Stimulated activated naive CD4-positive, alpha-beta T cell treated with Interleukin-2 at 50 U/mL for 16 hours (primary cell): Measurements from ENCODE around the gene ANK2.
"Not testable (repeated sequence)": the region's sequence is repeated elsewhere in the genome, so short reads cannot be mapped to it uniquely, and the experiment has no call there.

ENCODE experiments used
- DNase-seq: peaks from one replicate; lab custom pipeline; 2025; lab: John Stamatoyannopoulos, UW

The ANK2 gene

DNA sequence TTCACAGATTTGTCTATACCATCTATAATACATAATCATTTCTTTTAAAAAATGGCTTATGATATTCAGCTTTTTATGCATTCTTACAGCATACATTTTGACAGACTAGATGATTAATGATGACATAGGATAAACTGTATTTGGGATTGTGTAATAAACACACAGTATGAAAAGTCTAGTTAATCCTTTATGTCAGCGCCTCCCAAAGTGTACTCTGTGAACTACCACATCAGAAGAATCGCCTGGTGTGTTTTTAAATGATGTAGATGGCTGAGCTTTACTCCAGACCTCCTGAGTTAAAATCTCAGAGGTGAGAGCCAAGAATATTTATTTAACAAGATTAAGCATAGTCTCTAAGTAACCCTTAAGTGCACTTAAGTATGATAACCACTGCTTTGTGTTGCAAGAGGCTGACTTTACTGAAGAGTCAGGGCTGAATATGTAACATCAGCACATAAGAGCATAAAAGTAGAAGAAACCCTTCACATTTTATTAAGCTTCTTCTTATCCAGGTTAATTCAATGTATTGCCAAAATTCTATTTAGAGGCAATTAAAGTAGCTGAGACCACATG is 104.2 kb downstream of the ANK2 start:
- DNase-seq = no peak

- no peak for DNase-seq
Measured at GRCh38 chr4:113154281-113154680, 104.8 kb downstream of the ANK2 start.

DNA sequence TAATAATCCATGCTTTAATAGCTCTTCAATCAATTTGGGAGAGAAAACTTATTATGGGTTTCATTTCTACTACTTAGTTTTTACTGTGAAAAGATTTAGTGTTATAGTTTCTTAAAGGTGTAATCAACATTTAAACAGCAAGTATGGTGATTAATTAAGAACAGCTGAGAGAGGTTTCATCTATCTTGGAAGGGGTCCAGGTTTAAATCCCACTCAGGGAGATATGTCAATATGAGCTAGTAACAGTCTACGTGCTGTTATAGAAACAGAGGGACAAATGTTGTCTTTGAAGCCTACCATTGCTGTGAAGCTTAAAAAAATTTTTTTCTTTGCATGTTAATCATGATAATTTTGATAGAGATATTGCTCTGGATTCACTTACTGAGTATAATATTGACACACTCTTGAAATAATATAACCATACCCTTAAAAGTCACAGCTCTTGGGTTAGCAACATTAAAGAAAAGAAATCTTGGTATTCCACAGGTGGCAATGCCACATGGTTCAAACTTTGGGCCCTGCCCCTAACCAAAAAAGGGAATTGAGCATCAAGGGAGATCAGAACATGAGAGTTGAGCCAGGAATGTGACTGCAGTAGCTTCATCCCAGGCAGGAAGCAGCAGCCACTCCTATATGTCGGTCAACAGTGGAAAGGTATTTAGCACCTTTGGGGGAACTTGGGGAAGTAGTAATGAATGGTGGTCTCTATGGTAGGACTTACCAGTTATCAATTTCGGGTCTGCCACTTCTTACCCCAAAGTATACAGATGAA is 107.8 kb downstream of the ANK2 start:
- no peak for DNase-seq

GRCh38 chr4:113159942-113160545 is 110.6 kb downstream of the ANK2 start:
- no peak for DNase-seq

DNA sequence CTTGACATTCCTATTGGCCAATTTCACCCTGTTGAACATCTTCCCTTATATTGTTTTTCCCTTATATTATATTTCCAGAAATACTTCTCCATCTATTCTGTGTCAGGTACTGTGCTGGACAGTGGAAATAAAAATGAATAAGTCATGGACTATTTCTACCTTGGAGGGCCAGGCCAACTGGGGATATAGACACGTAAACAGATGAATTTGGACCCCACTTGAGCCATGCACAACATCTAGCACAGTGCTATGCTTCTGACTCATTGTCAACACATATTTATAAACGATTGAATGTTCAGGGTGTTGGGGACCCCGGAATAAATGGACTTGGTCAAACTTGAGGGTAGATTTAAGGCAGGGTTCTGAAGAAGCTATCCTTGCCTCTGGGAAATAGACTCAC is 111.1 kb downstream of the ANK2 start:
- DNase-seq = no peak

DNA sequence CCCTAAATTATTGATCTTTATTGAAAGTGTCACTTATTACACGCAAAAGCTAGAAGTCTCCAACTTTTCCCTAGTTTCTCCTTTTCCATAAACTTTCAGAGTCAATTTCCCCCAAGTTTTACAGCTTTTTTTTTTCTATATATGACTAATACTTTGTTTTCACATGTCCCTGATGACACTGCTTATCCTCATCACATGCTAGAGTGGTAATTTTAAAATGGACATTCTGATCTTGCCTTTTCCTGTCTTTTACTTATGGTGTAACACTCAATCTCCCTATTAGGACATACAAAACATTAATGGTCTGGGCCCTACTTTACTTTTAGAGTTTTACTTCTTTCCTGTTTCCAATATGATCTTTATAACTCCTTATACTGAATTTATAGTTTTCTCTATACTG is 112.6 kb downstream of the ANK2 start:
- no peak for DNase-seq

DNA sequence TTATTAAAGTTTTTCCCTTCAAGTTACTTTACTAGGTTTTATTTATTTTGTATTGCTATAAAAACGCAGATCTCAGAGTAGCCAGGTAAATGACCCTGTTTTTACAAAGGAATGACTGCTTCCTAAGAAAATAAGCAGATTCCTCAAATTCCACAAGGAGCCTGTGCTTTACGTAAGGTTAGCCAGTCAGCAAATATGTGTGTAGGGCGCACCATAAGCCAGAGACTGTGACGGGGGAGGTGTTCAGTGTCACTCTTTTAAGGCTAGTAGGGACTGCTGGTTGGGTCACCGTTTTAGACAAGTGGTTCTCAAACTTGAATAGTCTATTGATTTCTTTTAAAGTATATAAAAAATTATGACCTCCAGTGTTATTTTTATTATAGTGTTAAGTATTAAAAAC is 119.9 kb downstream of the ANK2 start:
- DNase-seq = no peak

- DNase-seq = no peak
Measured at GRCh38 chr4:113170115-113170804, 120.8 kb downstream of the ANK2 start.

DNA sequence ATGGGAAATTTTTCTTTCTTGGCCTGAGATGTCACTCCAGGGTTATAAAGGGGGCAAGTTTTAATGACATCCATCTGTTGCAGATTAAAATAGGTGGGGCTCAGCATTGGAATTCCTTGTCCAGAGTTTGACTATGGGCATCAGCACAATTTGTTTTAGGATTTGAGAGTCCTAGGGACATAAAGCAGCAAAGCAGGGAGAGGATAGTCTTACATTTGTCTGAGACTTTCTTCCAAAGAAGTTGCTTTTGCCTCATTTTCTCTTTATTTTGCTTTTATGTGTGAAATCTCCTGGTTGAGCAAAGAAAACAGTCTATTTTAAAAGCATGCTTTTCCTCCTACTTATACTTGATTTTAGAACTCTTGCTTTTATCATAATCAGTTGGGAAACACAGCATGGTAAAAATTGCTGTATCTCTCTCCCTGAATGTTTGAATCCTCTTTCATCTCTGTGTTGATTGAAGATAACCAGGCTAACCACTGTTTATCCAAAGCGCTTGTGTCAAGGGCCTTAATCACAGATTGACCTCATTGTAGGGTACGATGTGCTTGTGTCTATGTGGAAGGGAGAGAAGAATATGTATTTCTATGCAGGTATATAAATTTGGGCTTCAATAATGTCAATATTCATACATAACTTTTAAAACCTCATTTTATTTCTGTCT is 121.5 kb downstream of the ANK2 start:
- DNase-seq = no peak

- no peak for DNase-seq
Measured at GRCh38 chr4:113173126-113173792, 123.8 kb downstream of the ANK2 start.

GRCh38 chr4:113173793-113174264 is 124.4 kb downstream of the ANK2 start:
- DNase-seq = no peak

- DNase-seq = no peak
Measured at GRCh38 chr4:113179091-113179490, 129.6 kb downstream of the ANK2 start.

GRCh38 chr4:113179996-113180395 is 130.5 kb downstream of the ANK2 start:
- no peak for DNase-seq

GRCh38 chr4:113181289-113182007 is 132.0 kb downstream of the ANK2 start:
- DNase-seq = no peak

- no peak for DNase-seq
Measured at GRCh38 chr4:113183032-113183605, 133.7 kb downstream of the ANK2 start.

DNA sequence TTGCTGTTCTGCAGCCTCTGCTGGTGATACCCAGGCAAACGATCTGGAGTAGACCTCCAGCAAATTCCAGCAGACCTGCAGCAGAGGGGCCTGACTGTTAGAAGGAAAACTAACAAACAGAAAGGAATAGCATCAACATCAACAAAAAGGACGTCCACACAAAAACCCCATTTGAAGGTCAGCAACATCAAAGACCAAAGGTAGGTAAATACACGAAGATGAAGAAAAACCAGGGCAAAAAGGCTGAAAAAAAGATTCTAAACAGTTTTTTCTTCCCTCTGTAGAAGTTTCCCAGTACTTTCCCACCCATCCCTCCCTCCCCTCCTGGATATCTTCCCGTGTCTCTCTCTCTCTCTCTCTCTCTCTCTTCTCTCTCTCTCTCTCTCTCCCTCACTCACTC is 136.8 kb downstream of the ANK2 start:
- DNase-seq = not testable (repeated sequence)

GRCh38 chr4:113186913-113187312 is 137.5 kb downstream of the ANK2 start:
- DNase-seq = no peak

DNA sequence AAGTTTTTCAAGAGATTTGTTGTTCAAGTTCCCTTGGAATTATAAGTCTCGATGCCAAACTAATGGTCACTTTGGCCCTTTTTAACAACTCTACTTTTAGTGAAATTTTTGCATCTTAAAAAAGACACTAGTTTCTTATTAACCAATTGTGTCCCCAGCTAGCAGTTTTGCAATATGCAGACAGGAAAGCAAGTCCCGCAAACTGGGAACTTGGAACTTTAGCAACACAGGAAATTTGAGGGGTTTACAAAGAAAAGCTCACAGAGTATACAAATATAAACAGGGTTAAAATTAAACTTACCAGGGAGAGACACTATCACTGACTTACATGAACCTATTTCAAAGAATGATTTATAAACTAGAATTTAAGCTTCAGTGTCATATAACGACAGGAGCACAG is 137.9 kb downstream of the ANK2 start:
- no peak for DNase-seq

DNA sequence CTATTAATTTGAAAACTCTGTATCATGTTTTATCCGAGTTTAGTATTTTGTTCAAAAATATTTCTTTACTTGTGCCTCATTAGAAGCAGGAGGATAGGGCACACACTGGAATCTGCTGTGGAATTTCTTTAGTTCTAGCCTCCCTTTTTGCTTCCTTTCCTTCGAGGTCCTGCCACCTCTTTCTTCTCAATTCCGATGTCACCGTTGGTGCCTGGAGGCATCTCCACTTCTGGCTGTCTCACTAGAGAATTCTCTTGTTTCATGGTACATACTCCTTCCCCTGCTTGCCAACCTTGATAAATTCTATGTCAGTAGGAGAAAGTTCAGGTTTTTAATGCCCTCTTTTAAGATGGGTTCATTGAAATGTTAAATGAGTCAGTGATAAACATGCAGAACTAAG is 140.1 kb downstream of the ANK2 start:
- DNase-seq = no peak

DNA sequence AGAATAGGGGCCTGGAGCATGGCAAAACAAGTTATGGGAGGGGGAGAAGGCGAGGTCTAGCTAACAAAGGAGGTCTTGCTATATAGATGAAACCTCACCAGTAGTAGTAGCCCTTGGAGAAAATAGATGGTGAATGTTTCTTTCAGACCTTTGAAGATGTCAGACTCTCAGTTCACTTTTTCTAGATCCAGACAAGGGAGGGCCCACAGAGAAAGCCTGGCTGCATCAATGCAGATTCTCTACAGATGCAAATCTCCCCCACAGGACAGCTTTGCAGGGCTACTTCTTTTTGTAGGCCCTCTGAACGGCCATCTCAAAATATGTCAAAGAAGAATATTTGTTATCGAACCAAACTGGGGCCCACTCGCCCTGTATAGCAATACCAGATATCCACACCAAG is 159.7 kb downstream of the ANK2 start:
- no peak for DNase-seq
